Inferior parietal cortex (tissue), 1 donor: ENCODE results near the gene SLC6A7.
"Not testable (repeated sequence)": the region's sequence is repeated elsewhere in the genome, so short reads cannot be mapped to it uniquely, and the experiment has no call there.

Source experiments
- DNase-seq: peaks from one replicate; pipeline ENCODE4 v3.0.0-alpha.2; 2016; ENCODE audit errors: extremely low spot score

The SLC6A7 gene

DNA sequence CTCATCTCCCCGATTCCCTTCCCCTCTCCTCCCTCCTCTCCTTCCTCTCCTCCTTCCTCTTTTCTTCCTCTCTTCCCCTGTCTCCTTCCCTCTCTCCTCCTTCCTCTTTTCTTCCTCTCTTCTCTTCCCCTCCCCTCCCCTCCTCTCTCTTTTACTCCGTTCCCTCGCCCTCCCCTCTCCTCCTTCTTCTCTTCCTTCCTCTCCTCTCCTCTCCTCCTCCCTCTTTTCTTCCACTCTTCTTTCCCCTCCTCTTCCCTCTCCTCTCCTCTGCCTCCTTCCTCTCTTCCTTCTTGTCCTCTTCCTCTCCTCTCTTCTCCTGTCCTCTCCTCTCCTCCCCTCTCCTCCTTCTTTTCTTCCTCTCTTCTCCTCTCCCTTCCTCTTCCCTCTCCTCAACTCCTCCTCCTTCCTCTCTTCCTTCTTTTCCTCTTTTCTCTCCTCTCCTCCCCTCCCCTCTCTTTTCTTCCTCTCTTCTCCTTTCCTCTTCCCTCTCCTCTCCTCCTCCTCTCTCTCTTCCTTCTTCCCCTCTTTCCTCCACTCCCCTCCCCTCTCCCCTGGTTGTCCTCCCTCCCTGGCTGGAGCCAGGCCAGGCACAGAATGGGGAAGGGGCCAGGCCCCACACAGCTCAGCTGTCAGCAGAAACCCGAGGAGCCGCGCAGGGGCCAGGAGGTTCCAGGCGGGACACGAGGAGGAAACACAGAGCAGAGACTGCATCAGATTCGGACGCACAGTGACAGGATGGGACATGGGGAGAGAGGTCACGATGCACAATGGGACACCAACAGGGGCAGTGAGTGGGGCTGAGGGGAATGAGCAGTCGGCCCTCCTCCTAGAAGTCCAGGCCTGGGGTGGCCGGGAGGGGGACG, 51.7 kb downstream of the SLC6A7 start:
- no peak for DNase-seq

DNA sequence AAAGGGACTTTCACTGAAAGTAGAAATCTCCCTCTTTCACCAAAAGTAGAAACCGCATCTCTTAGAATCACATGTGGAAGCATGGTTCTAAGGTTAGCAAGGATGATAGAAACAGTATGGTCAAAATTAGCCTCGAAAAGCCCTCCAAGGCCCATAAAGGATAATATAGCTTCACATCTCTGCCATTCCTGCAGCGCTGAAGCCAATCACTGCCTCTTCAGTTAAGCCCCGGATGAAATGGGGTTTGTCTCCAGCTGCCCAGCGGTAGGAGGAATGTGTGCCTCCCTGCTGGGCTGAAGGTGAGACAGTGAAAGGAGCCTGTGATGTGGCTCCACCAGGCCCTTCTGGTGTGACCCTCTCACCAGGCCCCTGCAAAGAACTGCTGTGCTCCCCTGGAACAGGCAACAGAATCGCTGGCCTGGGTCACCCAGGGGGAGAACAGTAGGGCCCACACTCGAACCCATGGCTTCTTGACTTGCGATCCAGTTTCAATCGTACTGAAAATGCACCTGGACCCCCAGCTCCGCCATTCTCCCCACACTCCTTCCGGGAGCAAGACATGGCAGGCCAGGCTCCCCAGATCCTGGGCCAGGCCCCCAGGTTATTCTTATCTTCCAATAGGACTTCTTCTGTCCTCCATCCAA, 52.5 kb downstream of the SLC6A7 start:
- no peak for DNase-seq

GRCh38 chr5:150243590-150243989, 53.7 kb downstream of the SLC6A7 start:
- DNase-seq = no peak

GRCh38 chr5:150244209-150244608, 54.3 kb downstream of the SLC6A7 start:
- no peak for DNase-seq

- DNase-seq = no peak
These were observed 55.4 kb downstream of the SLC6A7 start for GRCh38 chr5:150245111-150245789.

- no peak for DNase-seq
These were observed 55.9 kb downstream of the SLC6A7 start for GRCh38 chr5:150245808-150246207.

- DNase-seq = no peak
These were observed 56.6 kb downstream of the SLC6A7 start for GRCh38 chr5:150246429-150246828.

DNA sequence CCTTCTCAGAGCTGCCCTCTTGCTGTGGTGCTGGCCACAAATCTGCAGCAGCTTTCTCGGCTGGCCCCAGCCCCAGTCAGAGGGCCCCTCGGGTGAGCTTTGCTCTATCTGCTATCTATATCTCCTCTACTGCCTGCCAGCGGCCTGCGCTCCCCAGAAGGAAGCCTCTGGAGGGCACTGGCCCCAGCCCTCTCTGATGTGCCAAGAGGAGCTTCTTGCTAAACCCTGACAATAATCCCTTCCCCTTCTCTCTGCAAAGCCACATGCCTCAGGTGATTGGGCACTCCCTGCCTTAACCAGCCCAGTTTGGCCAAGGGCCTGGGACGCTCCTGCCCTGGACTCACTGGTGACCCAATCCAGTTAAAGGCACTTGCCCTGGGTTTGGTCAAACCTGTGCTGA, 57.0 kb downstream of the SLC6A7 start:
- no peak for DNase-seq

DNA sequence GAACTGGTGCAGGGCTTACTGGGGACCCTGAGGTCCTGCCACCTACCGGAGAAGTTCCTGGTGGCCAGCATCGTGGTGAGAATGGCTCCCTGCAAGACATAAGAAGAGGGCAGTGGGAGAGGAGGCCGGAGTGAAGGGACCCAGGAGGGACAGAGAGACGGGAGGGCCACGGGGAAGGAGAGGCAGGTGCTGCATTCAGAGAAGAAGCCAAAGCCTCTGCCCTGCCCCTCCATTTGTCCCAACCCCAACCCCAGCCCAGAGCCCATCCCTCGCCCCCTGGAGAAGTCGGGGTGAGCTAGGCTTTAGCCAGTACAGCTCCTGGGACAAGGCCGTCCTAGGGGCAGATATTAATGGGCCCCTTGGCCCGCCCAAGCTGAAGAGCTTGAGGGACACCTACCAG, 57.9 kb downstream of the SLC6A7 start:
- DNase-seq = no peak

DNA sequence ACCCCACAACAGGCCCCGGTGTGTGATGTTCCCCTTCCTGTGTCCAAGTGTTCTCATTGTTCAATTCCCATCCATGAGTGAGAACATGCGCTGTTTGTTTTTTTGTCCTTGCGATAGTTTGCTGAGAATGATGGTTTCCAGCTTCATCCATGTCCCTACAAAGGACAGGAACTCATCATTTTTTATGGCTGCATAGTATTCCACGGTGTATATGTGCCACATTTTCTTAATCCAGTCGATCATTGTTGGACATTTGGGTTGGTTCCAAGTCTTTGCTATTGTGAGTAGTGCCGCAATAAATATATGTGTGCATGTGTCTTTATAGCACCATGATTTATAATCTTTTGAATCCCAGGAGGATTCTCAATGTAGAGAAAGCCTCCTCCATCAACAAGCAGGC, 58.6 kb downstream of the SLC6A7 start:
- DNase-seq = not testable (repeated sequence)

- no peak for DNase-seq
These were observed 59.1 kb downstream of the SLC6A7 start for GRCh38 chr5:150248946-150249345.

GRCh38 chr5:150249744-150250143, 59.9 kb downstream of the SLC6A7 start:
- no peak for DNase-seq

- no peak for DNase-seq
These were observed 61.6 kb downstream of the SLC6A7 start for GRCh38 chr5:150251504-150251903.

DNA sequence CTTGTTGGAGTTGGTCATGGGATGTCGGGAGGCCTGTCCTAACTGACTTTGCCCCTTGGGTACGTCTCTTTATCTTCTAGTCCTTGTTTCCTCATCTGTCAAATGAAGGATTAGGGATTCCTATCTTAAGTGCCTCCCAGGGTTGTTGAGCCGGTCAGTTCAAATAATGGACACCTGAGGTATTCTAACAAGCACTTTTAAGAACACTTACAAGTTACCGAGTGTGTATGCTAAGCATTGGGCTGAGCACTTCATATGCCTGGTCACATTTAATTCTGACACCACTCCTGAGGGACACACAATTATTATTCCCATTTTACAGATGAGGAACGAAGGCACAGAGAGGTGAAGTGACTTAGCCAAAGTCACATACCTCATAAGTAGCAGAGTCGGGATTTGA, 62.6 kb downstream of the SLC6A7 start:
- DNase-seq = no peak

GRCh38 chr5:150253416-150254208, 63.8 kb downstream of the SLC6A7 start:
- DNase-seq = no peak

GRCh38 chr5:150254363-150254762, 64.5 kb downstream of the SLC6A7 start:
- DNase-seq = no peak

DNA sequence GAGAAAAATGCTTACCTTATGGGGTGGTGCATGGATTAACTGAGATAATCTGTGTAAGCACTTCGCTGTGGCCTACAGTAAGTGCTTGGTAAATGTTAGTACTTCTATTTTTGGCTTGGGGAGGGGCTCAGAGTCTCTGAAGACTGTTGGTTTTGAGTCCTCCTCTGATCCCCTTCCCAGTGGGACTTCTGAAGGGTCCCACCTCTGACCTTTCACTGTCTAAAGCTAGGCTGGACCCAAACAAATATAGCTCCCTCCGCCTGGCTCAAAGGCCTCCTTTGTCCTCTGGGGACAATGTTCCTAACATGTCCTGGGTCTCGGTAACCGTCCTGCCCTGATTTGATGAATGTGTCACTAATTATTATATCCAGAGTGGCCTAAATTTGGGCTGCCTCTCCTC, 64.9 kb downstream of the SLC6A7 start:
- DNase-seq = no peak

GRCh38 chr5:150255659-150256409, 66.0 kb downstream of the SLC6A7 start:
- no peak for DNase-seq

DNA sequence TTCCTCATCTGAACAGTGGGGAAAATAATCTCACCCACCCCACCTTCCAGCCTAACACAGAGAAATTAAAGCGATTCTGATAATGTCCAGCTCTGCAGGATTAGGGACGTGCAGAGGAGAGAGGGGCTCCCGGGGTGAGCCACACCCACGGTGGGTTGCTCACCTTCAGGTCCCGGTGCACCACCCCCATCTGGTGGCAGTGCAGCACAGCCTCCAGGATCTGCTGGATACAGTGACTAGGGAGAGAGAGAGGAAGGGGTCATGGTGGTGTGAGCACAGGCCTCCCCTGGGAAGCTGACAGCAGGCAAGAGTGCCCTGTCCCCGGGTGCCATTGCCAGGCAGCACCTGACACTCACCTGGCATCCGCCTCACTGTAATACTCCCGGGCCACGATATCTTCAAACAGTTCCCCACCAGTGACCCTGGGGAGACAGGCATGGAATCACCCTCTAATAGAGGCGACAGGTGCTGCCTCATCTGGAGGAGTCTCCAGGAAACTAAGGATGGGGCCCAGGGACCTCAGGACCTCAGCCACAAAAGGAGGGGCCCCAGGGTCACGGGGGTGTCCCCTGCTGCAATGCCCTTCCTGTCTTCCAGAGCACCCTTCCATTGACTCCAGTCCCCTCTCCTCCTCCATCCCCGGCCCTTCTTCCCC, 66.7 kb downstream of the SLC6A7 start:
- no peak for DNase-seq

GRCh38 chr5:150257424-150257823, 67.6 kb downstream of the SLC6A7 start:
- no peak for DNase-seq

- DNase-seq = no peak
These were observed 68.3 kb downstream of the SLC6A7 start for GRCh38 chr5:150258130-150258529.
